SK-N-SH treated with all-trans-retinoic acid at 6 μM for 48 hours (cell line): ENCODE measurements around the gene PMPCA.

ENCODE experiments used
- ATAC-seq: fragments of 200-7000 bp; cut with Tn5 transposase; 3 replicates; pipeline ENCODE4 v1.9.1; 2020; ENCODE audit warnings: mild to moderate bottlenecking, moderate library complexity
- ARNTL ChIP-seq: fragments of 450-650 bp; formaldehyde crosslinking; IDR thresholded peaks from 2 replicates; pipeline ENCODE4 v1.5.0; 2020; ENCODE audit warnings: low read depth, mild to moderate bottlenecking, moderate library complexity, borderline replicate concordance
- BACH2 ChIP-seq: fragments of 250-450 bp; sonication (Bioruptor Pico); IDR thresholded peaks from 2 replicates; pipeline ENCODE4 v1.9.0; 2021; ENCODE audit warnings: mild to moderate bottlenecking, borderline replicate concordance
- CREB5 ChIP-seq: fragments of 250-450 bp; sonication (Bioruptor Pico); IDR thresholded peaks from 2 replicates; pipeline ENCODE4 v1.5.1; 2020; ENCODE audit warnings: low read depth, mild to moderate bottlenecking, moderate library complexity
- CSDC2 ChIP-seq: fragments of 250-450 bp; sonication (Bioruptor Pico); IDR thresholded peaks from 2 replicates; pipeline ENCODE4 v1.5.0; 2020; ENCODE audit warnings: mild to moderate bottlenecking, moderate library complexity
- CSRNP3 ChIP-seq: fragments of 250-450 bp; sonication (Bioruptor Pico); IDR thresholded peaks from 2 replicates; pipeline ENCODE4 v1.5.1; 2021; ENCODE audit warnings: mild to moderate bottlenecking, moderate library complexity
- ESRRG ChIP-seq: fragments of 250-450 bp; sonication (Bioruptor Pico); IDR thresholded peaks from 2 replicates; pipeline ENCODE4 v1.6.1; 2021; ENCODE audit warnings: mild to moderate bottlenecking
- GLIS3 ChIP-seq: fragments of 250-450 bp; sonication (Bioruptor Pico); IDR thresholded peaks from 2 replicates; pipeline ENCODE4 v1.5.0; 2020; ENCODE audit warnings: mild to moderate bottlenecking, moderate library complexity
- ISL1 ChIP-seq: fragments of 250-450 bp; sonication (Bioruptor Pico); IDR thresholded peaks from 2 replicates; pipeline ENCODE4 v2.1.2; 2022; ENCODE audit warnings: mild to moderate bottlenecking, moderate library complexity
- OSR1 ChIP-seq: fragments of 250-450 bp; sonication (Bioruptor Pico); IDR thresholded peaks from 2 replicates; pipeline ENCODE4 v1.8.0; 2022; ENCODE audit warnings: moderate library complexity, mild to moderate bottlenecking, inconsistent platforms
- PATZ1 ChIP-seq: fragments of 250-450 bp; sonication (Bioruptor Pico); IDR thresholded peaks from 2 replicates; pipeline ENCODE4 v1.8.0; 2020; ENCODE audit warnings: mild to moderate bottlenecking, moderate library complexity, borderline replicate concordance
- POU6F1 ChIP-seq: fragments of 250-450 bp; sonication (Bioruptor Pico); IDR thresholded peaks from 2 replicates; pipeline ENCODE4 v1.8.0; 2021; ENCODE audit warnings: low read depth, mild to moderate bottlenecking, moderate library complexity, borderline replicate concordance
- PPARA ChIP-seq: fragments of 250-450 bp; sonication (Bioruptor Pico); IDR thresholded peaks from 2 replicates; pipeline ENCODE4 v1.5.0; 2020; ENCODE audit warnings: mild to moderate bottlenecking, borderline replicate concordance
- RARB ChIP-seq: fragments of 250-450 bp; sonication (Bioruptor Pico); IDR thresholded peaks from 2 replicates; pipeline ENCODE4 v1.8.0; 2021; ENCODE audit warnings: mild to moderate bottlenecking, moderate library complexity
- SNAI2 ChIP-seq: fragments of 250-450 bp; sonication (Bioruptor Pico); IDR thresholded peaks from 2 replicates; pipeline ENCODE4 v1.5.0; 2020; ENCODE audit warnings: mild to moderate bottlenecking, moderate library complexity
- TCF4 ChIP-seq: fragments of 250-450 bp; sonication (Bioruptor Pico); IDR thresholded peaks from 2 replicates; pipeline ENCODE4 v1.8.0; 2021; ENCODE audit warnings: mild to moderate bottlenecking, moderate library complexity, borderline replicate concordance
- TOX ChIP-seq: fragments of 250-450 bp; sonication (Bioruptor Pico); IDR thresholded peaks from 2 replicates; pipeline ENCODE4 v1.8.0; 2021; ENCODE audit warnings: mild to moderate bottlenecking, moderate library complexity, borderline replicate concordance
- ZC3H10 ChIP-seq: fragments of 250-450 bp; sonication (Bioruptor Pico); IDR thresholded peaks from 2 replicates; pipeline ENCODE4 v1.5.1; 2021; ENCODE audit warnings: mild to moderate bottlenecking, moderate library complexity
- ZFP3 ChIP-seq: fragments of 250-450 bp; sonication (Bioruptor Pico); IDR thresholded peaks from 2 replicates; pipeline ENCODE4 v1.5.0; 2020; ENCODE audit warnings: mild to moderate bottlenecking, moderate library complexity
- ZFP30 ChIP-seq: fragments of 450-650 bp; formaldehyde crosslinking; IDR thresholded peaks from 2 replicates; pipeline ENCODE4 v1.5.0; 2022; ENCODE audit warnings: mild to moderate bottlenecking, moderate library complexity
- ZNF565 ChIP-seq: fragments of 450-650 bp; formaldehyde crosslinking; conservative IDR thresholded peaks from 2 replicates; pipeline ENCODE4 v1.5.0; 2020; ENCODE audit warnings: low read depth, mild to moderate bottlenecking, moderate library complexity
- ZNF70 ChIP-seq: fragments of 450-650 bp; formaldehyde crosslinking; IDR thresholded peaks from 2 replicates; pipeline ENCODE4 v1.5.0; 2020; ENCODE audit warnings: mild to moderate bottlenecking, moderate library complexity
- ZNF8 ChIP-seq: fragments of 450-650 bp; formaldehyde crosslinking; IDR thresholded peaks from 2 replicates; pipeline ENCODE4 v1.5.0; 2020; ENCODE audit warnings: mild to moderate bottlenecking, moderate library complexity

Gene PMPCA

GRCh38 chr9:136433849-136434579 lies 23.6 kb downstream of the PMPCA start:
- TF ChIP-seq CSRNP3 (CRISPR knock-in tag) (no peak), TOX (CRISPR knock-in tag) (no peak), OSR1 (CRISPR knock-in tag) (no peak), RARB (CRISPR knock-in tag) (no peak), ZFP30 (no peak), ARNTL (CRISPR knock-in tag) (no peak), TCF4 (CRISPR knock-in tag) (no peak), GLIS3 (CRISPR knock-in tag) (no peak), ZNF70 (no peak), ZNF565 (no peak), ZC3H10 (CRISPR knock-in tag) (no peak), PPARA (CRISPR knock-in tag) (no peak), ESRRG (CRISPR knock-in tag) (no peak), ISL1 (CRISPR knock-in tag) (no peak), CREB5 (CRISPR knock-in tag) (no peak)
- no peak for ATAC-seq

- no peak for ATAC-seq
- TF ChIP-seq ZFP3 (no peak), TCF4 (CRISPR knock-in tag) (no peak), TOX (CRISPR knock-in tag) (no peak), CSRNP3 (CRISPR knock-in tag) (no peak), ARNTL (CRISPR knock-in tag) (no peak), ZNF565 (no peak), ZNF8 (no peak), PATZ1 (CRISPR knock-in tag) (no peak), BACH2 (CRISPR knock-in tag) (no peak)
- TF ChIP-seq, all 23 proteins: peak for 0
Measured at GRCh38 chr9:136434580-136435169, 24.2 kb downstream of the PMPCA start.

- no peak for ATAC-seq
- no peak for TF ChIP-seq SNAI2 (CRISPR knock-in tag)
- TF ChIP-seq GLIS3 (CRISPR knock-in tag): no peak
- no peak for TF ChIP-seq TOX (CRISPR knock-in tag)
- no peak for TF ChIP-seq ZC3H10 (CRISPR knock-in tag)
- no peak for TF ChIP-seq TCF4 (CRISPR knock-in tag)
- no peak for TF ChIP-seq PATZ1 (CRISPR knock-in tag)
- no peak for TF ChIP-seq RARB (CRISPR knock-in tag)
- no peak for TF ChIP-seq CREB5 (CRISPR knock-in tag)
- TF ChIP-seq POU6F1: no peak
- TF ChIP-seq CSRNP3 (CRISPR knock-in tag): no peak
- no peak for TF ChIP-seq ZNF565
- TF ChIP-seq ZFP3: no peak
- TF ChIP-seq CSDC2 (CRISPR knock-in tag): no peak
- no peak for TF ChIP-seq ESRRG (CRISPR knock-in tag)
Measured at GRCh38 chr9:136436055-136436634, 25.7 kb downstream of the PMPCA start.
